BLaER1 treated with 17β-estradiol and CSF1 and Interleukin-3, amounts not matched to agents 10 nM and 100 nM (cell line): ENCODE data around the gene OSBPL2.

Experiments
- H3K27ac ChIP-seq, 11 experiments: shearing (Covaris generic); formaldehyde crosslinking; 2 replicates each; pipeline ENCODE4 v1.8.1; 2022
- H3K27me3 ChIP-seq, 11 experiments: shearing (Covaris generic); formaldehyde crosslinking; 2 replicates each; pipeline ENCODE4 v1.8.1; 2022
- H3K36me3 ChIP-seq, 11 experiments: shearing (Covaris generic); formaldehyde crosslinking; 2 replicates each; pipeline ENCODE4 v1.8.1; 2022
- H3K4me1 ChIP-seq, 10 experiments: shearing (Covaris generic); formaldehyde crosslinking; 2 replicates each; pipeline ENCODE4 v1.8.1; 2022
- H3K4me2 ChIP-seq, 11 experiments: shearing (Covaris generic); formaldehyde crosslinking; 2 replicates each; pipeline ENCODE4 v1.8.1; 2022
- H3K4me3 ChIP-seq, 10 experiments: shearing (Covaris generic); formaldehyde crosslinking; 2 replicates each; pipeline ENCODE4 v1.8.1; 2022
- H3K9ac ChIP-seq, 11 experiments: shearing (Covaris generic); formaldehyde crosslinking; 2 replicates each; pipeline ENCODE4 v1.8.1; 2022
- H3K9me3 ChIP-seq, 11 experiments: shearing (Covaris generic); formaldehyde crosslinking; replicated peaks in 1 of 11; 2 replicates each; pipeline ENCODE4 v1.8.1; 2022
- H4K20me1 ChIP-seq, 11 experiments: shearing (Covaris generic); formaldehyde crosslinking; 2 replicates each; pipeline ENCODE4 v1.8.1; 2022
- Cebpa-rat ChIP-seq, 11 experiments: shearing (Covaris generic); IDR thresholded peaks; 2 replicates each; pipeline ENCODE4 v1.8.1; 2022

The OSBPL2 gene

GRCh38 chr20:62244644-62245108 is 6.4 kb downstream of the OSBPL2 start:
- TF ChIP-seq Cebpa-rat (IDR thresholded peaks at IDR 0.05) = no peak
- no peak overlapping the region; a peak in 1 of 22 replicates for H3K9ac ChIP-seq
- no peaks in the 10 kb centered on the region for H3K9me3 ChIP-seq
- peaks cover 90 to 100% (median 100%) of the 10 kb centered on the region in 11 experiments for H4K20me1 ChIP-seq
- peaks cover 55 to 68% (median 65%) of the 10 kb centered on the region in 10 experiments for H3K4me1 ChIP-seq
- H3K27ac ChIP-seq = no peak overlapping the region
- H3K4me3 ChIP-seq = no peak overlapping the region
- H3K4me2 ChIP-seq = peak overlapping the region; percentile 72 to 88 (median 80)
- peaks cover 0 to 55% (median 12%) of the 10 kb centered on the region in 11 experiments; a peak in 13 of 22 replicates for H3K36me3 ChIP-seq
- H3K27me3 ChIP-seq = peaks cover 0 to 34% (median 7%) of the 10 kb centered on the region in 11 experiments; a peak in 8 of 22 replicates

- H3K9ac ChIP-seq = no peak overlapping the region
- H3K4me2 ChIP-seq = peak overlapping the region in 9 of 11 experiments; percentile 48 to 91 (median 75); a peak in 16 of 22 replicates
- peaks cover 95 to 100% (median 100%) of the 10 kb centered on the region in 11 experiments for H4K20me1 ChIP-seq
- no peak overlapping the region for H3K4me3 ChIP-seq
- H3K27ac ChIP-seq = no peak overlapping the region
- H3K4me1 ChIP-seq = peaks cover 52 to 72% (median 67%) of the 10 kb centered on the region in 10 experiments
- peaks cover 0 to 51% (median 12%) of the 10 kb centered on the region in 11 experiments; a peak in 13 of 22 replicates for H3K36me3 ChIP-seq
- no peaks in the 10 kb centered on the region for H3K9me3 ChIP-seq
- TF ChIP-seq Cebpa-rat (IDR thresholded peaks at IDR 0.05) = no peak
- H3K27me3 ChIP-seq = peaks cover 0 to 34% (median 7%) of the 10 kb centered on the region in 11 experiments; a peak in 8 of 22 replicates
Observed at GRCh38 chr20:62245911-62246280, 7.6 kb downstream of the OSBPL2 start.

GRCh38 chr20:62246431-62246830 is 8.1 kb downstream of the OSBPL2 start:
- Histone ChIP-seq H3K27me3 (peaks cover 0 to 34% (median 7%) of the 10 kb centered on the region in 11 experiments; a peak in 8 of 22 replicates), H3K4me2 (peak overlapping the region; percentile 47 to 91 (median 73); a peak in 20 of 22 replicates), H3K4me1 (peaks cover 51 to 72% (median 65%) of the 10 kb centered on the region in 10 experiments), H3K9me3 (no peaks in the 10 kb centered on the region), H3K9ac (no peak overlapping the region), H3K4me3 (no peak overlapping the region), H3K27ac (no peak overlapping the region), H4K20me1 (peaks cover 95 to 100% (median 100%) of the 10 kb centered on the region in 11 experiments), H3K36me3 (peaks cover 0 to 46% (median 7%) of the 10 kb centered on the region in 11 experiments; a peak in 13 of 22 replicates)
- no peak for TF ChIP-seq Cebpa-rat (IDR thresholded peaks at IDR 0.05)

GRCh38 chr20:62246872-62247652 is 8.7 kb downstream of the OSBPL2 start:
- Histone ChIP-seq H3K9me3 (no peaks in the 10 kb centered on the region), H3K4me1 (peaks cover 53 to 72% (median 69%) of the 10 kb centered on the region in 10 experiments), H3K27ac (no peak overlapping the region), H3K36me3 (peaks cover 0 to 40% (median under 1%) of the 10 kb centered on the region in 11 experiments; a peak in 10 of 22 replicates), H4K20me1 (peaks cover 95 to 100% (median 100%) of the 10 kb centered on the region in 11 experiments), H3K4me2 (peak overlapping the region; percentile 47 to 91 (median 73)), H3K4me3 (no peak overlapping the region), H3K9ac (no peak overlapping the region), H3K27me3 (peaks cover 0 to 34% (median 7%) of the 10 kb centered on the region in 11 experiments; a peak in 8 of 22 replicates)
- no peak for TF ChIP-seq Cebpa-rat (IDR thresholded peaks at IDR 0.05)

GRCh38 chr20:62248890-62249560 is 10.7 kb downstream of the OSBPL2 start:
- Histone ChIP-seq H3K9me3 (no peaks in the 10 kb centered on the region), H3K4me2 (peak overlapping the region; percentile 56 to 91 (median 73)), H3K27me3 (peaks cover 0 to 31% (median 7%) of the 10 kb centered on the region in 11 experiments; a peak in 8 of 22 replicates), H3K4me3 (no peak overlapping the region), H3K9ac (peak overlapping the region in 6 of 11 experiments; percentile 15 to 62 (median 25); a peak in 6 of 22 replicates), H3K27ac (no peak overlapping the region; a peak in 1 of 22 replicates), H3K36me3 (peaks cover 0 to 28% (median 0%) of the 10 kb centered on the region in 11 experiments; a peak in 5 of 22 replicates), H3K4me1 (peaks cover 62 to 85% (median 77%) of the 10 kb centered on the region in 10 experiments), H4K20me1 (peaks cover 95 to 100% (median 100%) of the 10 kb centered on the region in 11 experiments)
- no peak for TF ChIP-seq Cebpa-rat (IDR thresholded peaks at IDR 0.05)

- peak overlapping the region in 6 of 11 experiments; percentile 20 to 64 (median 60); a peak in 11 of 22 replicates for H3K4me2 ChIP-seq
- peaks cover 0 to 26% (median 15%) of the 10 kb centered on the region in 11 experiments; a peak in 16 of 22 replicates for H3K36me3 ChIP-seq
- peaks cover 84 to 100% (median 99%) of the 10 kb centered on the region in 11 experiments for H4K20me1 ChIP-seq
- no peak overlapping the region for H3K4me3 ChIP-seq
- TF ChIP-seq Cebpa-rat (IDR thresholded peaks at IDR 0.05) = no peak
- H3K27ac ChIP-seq = no peak overlapping the region
- peaks cover 49 to 69% (median 60%) of the 10 kb centered on the region in 10 experiments for H3K4me1 ChIP-seq
- no peak overlapping the region for H3K9ac ChIP-seq
- peaks cover 0 to under 1% (median 0%) of the 10 kb centered on the region in 11 experiments; a peak in 4 of 22 replicates for H3K27me3 ChIP-seq
- H3K9me3 ChIP-seq = no peaks in the 10 kb centered on the region
Observed at GRCh38 chr20:62252342-62252966, 14.1 kb downstream of the OSBPL2 start.

- H3K27me3 ChIP-seq = no peaks in the 10 kb centered on the region
- peaks cover 46 to 59% (median 53%) of the 10 kb centered on the region in 10 experiments for H3K4me1 ChIP-seq
- H3K9ac ChIP-seq = no peak overlapping the region
- peaks cover 76 to 100% (median 98%) of the 10 kb centered on the region in 11 experiments for H4K20me1 ChIP-seq
- no peaks in the 10 kb centered on the region for H3K9me3 ChIP-seq
- TF ChIP-seq Cebpa-rat (IDR thresholded peaks at IDR 0.05) = no peak
- H3K4me2 ChIP-seq = peak overlapping the region in 9 of 11 experiments; percentile 73 to 92 (median 78); a peak in 10 of 22 replicates
- H3K4me3 ChIP-seq = no peak overlapping the region
- H3K27ac ChIP-seq = no peak overlapping the region
- peaks cover 0 to 32% (median 15%) of the 10 kb centered on the region in 11 experiments; a peak in 16 of 22 replicates for H3K36me3 ChIP-seq
Observed at GRCh38 chr20:62253398-62253797, 15.1 kb downstream of the OSBPL2 start.
